Osteoblast (primary cell): Measurements from ENCODE around the gene NOXO1. TPM values are rescaled to one million over a fixed set of nuclear protein-coding genes. Genes with fewer than 3 reads are reported as not detected.

ENCODE experiments used
- DNase-seq: peaks from one replicate; pipeline ENCODE4 v3.0.0; 2011; ENCODE audit warnings: low spot score, mixed read lengths; ENCODE audit not compliant: insufficient read length; ENCODE audit errors: missing footprints
- H2AFZ ChIP-seq: 2 replicates; pipeline ENCODE4 v1.6.0; 2011; ENCODE audit warnings: mild to moderate bottlenecking, low read length
- H3K27ac ChIP-seq: 2 replicates; pipeline ENCODE4 v1.5.1; 2011; ENCODE audit warnings: mild to moderate bottlenecking, low read depth, low read length, moderate library complexity
- H3K27me3 ChIP-seq: 2 replicates; pipeline ENCODE4 v1.6.0; 2012; ENCODE audit warnings: mild to moderate bottlenecking, control low read depth, inconsistent platforms, low read length, moderate library complexity; ENCODE audit not compliant: insufficient read depth
- H3K36me3 ChIP-seq: 2 replicates; pipeline ENCODE4 v1.5.1; 2011; ENCODE audit warnings: mild to moderate bottlenecking, low read length, control low read depth, moderate library complexity; ENCODE audit not compliant: insufficient read depth
- H3K4me1 ChIP-seq: 2 replicates; pipeline ENCODE4 v1.5.1; 2011; ENCODE audit warnings: mild to moderate bottlenecking, low read length, control low read depth, moderate library complexity; ENCODE audit not compliant: insufficient read depth
- H3K4me2 ChIP-seq: 2 replicates; pipeline ENCODE4 v1.6.0; 2011; ENCODE audit warnings: mild to moderate bottlenecking, low read length; ENCODE audit not compliant: insufficient read depth
- H3K4me3 ChIP-seq: fragments of 200-600 bp; sonication (generic); 3 replicates; pipeline ENCODE4 v1.5.1; 2012; ENCODE audit warnings: mild to moderate bottlenecking, low read length, inconsistent platforms; ENCODE audit not compliant: insufficient read depth
- H3K79me2 ChIP-seq: 2 replicates; pipeline ENCODE4 v1.6.0; 2012; ENCODE audit warnings: mild to moderate bottlenecking, low read length, control low read depth, inconsistent platforms; ENCODE audit not compliant: insufficient read depth
- H3K9me3 ChIP-seq: 2 replicates; pipeline ENCODE4 v1.5.1; 2011; ENCODE audit warnings: low read depth, low read length, control low read depth
- H4K20me1 ChIP-seq: 2 replicates; pipeline ENCODE4 v1.6.0; 2012; ENCODE audit warnings: mild to moderate bottlenecking, low read length, control low read depth; ENCODE audit not compliant: insufficient read depth
- total RNA-seq: library from RNA; depleted of rRNA; stranded (reverse); fragments of >200 nt; gene quantifications from 2 replicates; pipeline ENCODE4 v1.2.3, GENCODE V29; 2012
- TF ChIP-seq, protein P1 (sequence below): IDR thresholded peaks from 2 replicates; pipeline ENCODE4 v1.5.1; 2011; ENCODE audit warnings: mild to moderate bottlenecking, low read depth, low read length, moderate library complexity; ENCODE audit errors: extremely low read depth

Gene NOXO1
- total RNA-seq, 1 donor, result under 0.01 TPM

DNA sequence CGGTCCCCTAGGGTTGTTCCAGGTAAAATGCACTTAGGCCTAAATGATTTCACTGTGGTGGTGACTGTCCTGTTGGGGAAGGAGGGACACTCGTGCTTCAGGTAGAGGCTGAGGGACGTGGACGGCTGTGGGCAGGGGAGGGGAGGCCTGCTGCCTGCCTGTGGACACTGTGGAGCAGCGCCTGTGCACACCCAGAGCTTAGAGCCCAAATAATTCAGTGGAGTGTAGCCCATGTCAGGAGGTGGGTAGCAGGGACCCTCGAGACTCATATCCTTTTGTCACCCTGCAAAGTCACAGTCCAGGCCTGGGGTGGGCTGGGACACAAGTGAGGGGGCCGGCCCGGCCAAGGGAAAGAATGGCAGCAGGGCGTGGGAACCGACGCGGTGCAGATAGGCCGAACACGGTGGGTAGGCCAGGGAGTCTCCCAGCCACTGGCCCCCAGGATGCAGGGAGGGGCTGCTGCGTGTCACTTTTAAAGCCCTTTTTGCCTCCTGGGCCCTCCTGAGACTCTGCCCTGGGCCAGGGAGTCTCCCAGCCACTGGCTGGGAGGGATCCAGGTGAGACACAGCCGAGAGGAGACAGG lies 44.7 kb upstream of the NOXO1 start:
- TF ChIP-seq, protein P1, sequence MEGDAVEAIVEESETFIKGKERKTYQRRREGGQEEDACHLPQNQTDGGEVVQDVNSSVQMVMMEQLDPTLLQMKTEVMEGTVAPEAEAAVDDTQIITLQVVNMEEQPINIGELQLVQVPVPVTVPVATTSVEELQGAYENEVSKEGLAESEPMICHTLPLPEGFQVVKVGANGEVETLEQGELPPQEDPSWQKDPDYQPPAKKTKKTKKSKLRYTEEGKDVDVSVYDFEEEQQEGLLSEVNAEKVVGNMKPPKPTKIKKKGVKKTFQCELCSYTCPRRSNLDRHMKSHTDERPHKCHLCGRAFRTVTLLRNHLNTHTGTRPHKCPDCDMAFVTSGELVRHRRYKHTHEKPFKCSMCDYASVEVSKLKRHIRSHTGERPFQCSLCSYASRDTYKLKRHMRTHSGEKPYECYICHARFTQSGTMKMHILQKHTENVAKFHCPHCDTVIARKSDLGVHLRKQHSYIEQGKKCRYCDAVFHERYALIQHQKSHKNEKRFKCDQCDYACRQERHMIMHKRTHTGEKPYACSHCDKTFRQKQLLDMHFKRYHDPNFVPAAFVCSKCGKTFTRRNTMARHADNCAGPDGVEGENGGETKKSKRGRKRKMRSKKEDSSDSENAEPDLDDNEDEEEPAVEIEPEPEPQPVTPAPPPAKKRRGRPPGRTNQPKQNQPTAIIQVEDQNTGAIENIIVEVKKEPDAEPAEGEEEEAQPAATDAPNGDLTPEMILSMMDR, result no peak
- Histone ChIP-seq H3K79me2 (peaks cover 15% of the 10 kb centered on the region), H3K27me3 (no peaks in the 10 kb centered on the region), H3K9me3 (no peaks in the 10 kb centered on the region), H3K4me2 (peak overlapping the region; percentile 73), H3K36me3 (no peaks in the 10 kb centered on the region), H4K20me1 (peaks cover 16% of the 10 kb centered on the region), H3K4me3 (peak overlapping the region; percentile 61), H3K27ac (no peak overlapping the region), H2AFZ (peak overlapping the region; percentile 20), H3K4me1 (peaks cover 18% of the 10 kb centered on the region)
- DNase-seq, result no peak

DNA sequence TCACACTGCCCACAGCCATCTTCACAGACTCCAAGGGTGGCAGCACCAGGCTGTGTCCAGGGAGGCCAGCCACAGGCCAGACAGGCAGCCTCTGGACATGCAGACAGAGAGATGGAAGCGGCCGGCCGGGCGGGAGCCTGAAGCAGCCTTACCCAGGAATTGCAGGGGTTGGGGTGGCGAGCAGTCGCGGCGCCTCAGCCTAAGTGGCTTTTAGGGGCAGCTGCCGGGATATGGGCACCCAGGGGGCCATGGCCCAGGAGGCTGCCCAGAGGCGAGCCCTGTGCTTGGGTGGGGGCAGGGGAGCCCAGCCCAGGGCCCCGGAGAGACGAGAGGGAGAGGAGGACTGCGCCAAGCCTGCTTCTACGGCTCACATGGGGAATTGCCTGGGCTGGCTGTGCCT lies 44.0 kb upstream of the NOXO1 start:
- Histone ChIP-seq H3K9me3 (no peaks in the 10 kb centered on the region), H3K79me2 (peaks cover 15% of the 10 kb centered on the region), H3K27me3 (peaks cover 6% of the 10 kb centered on the region), H3K36me3 (no peaks in the 10 kb centered on the region), H4K20me1 (peaks cover 16% of the 10 kb centered on the region), H3K27ac (no peak overlapping the region), H2AFZ (no peak overlapping the region), H3K4me2 (no peak overlapping the region), H3K4me3 (no peak overlapping the region), H3K4me1 (peaks cover 18% of the 10 kb centered on the region)
- DNase-seq, result no peak
- TF ChIP-seq, protein P1, result no peak

DNA sequence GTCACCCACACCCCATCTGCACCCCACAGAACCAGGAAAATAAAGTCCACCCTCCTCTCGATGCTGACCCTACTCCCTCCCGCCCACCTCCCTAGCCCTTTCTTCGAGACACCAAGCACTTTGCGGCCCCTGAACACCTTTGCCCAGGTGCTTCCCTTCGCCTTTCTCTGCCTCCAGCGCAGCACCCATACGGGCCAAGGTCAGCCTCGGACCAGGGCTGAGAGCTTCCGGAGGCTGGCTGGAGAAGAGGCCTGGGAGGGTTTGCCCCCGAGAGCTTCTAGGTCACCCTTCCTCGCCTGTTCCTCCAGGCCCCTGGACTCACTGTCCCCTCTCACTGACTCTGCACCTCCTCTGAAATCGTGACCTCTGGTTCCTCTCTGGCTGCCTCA lies 42.8 kb upstream of the NOXO1 start:
- peaks cover 15% of the 10 kb centered on the region for H3K79me2 ChIP-seq
- no peak overlapping the region for H3K27ac ChIP-seq
- H4K20me1 ChIP-seq, result peaks cover 16% of the 10 kb centered on the region
- TF ChIP-seq, protein P1, result no peak
- DNase-seq, result no peak
- no peaks in the 10 kb centered on the region for H3K9me3 ChIP-seq
- peaks cover 18% of the 10 kb centered on the region for H3K4me1 ChIP-seq
- no peak overlapping the region for H2AFZ ChIP-seq
- H3K36me3 ChIP-seq, result no peaks in the 10 kb centered on the region
- peaks cover 15% of the 10 kb centered on the region for H3K27me3 ChIP-seq
- no peak overlapping the region for H3K4me3 ChIP-seq
- no peak overlapping the region for H3K4me2 ChIP-seq

DNA sequence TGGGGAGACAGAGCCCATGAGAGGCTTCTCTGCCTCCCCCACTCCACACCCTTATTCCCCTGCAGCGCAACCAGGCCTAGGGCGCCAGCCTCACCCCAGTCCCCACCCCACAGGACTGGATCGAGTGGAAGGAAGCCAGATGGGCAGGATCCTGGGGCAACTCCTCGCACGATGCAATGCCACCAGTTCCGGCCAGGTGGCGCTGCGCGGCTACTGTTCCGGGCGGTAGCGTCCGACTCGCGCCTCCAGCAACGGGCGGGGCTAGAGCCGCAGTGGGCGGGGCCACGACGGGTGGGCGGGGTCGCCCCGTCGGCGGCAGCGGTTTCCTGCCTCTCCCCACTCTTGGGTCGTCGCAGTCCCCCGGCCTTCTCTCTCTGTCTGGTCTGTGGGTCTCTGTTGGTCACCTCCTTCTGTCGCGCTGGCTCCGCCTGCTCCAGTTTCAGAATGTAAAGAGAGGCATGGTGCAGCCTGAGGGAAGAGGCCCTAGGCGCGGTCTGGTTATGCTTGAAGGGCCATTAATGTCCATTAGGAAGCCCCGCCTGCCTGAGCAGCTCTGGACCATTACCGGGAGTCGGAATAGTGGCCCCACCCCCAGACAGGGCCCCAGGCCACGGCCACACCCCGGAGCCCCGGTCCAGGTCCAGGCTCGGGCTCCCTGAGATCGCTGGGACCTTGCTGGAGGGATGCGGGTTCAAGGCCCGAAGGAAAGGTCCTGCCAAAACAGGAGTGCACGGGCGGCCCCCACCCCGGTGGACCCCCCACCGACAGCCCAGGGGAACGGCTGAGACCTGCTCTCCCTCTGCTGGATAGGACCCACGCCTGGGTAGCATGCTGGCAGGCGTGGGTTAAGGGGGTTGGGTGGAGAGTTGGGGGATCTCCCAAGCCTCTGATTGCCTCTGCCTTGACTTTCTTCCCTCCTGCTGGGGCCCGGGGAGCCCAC lies 42.1 kb upstream of the NOXO1 start:
- Histone ChIP-seq H3K4me1 (peaks cover 15% of the 10 kb centered on the region), H3K9me3 (no peaks in the 10 kb centered on the region), H4K20me1 (peaks cover 11% of the 10 kb centered on the region), H3K4me3 (peak overlapping the region; percentile 70), H3K27me3 (peaks cover 19% of the 10 kb centered on the region), H3K27ac (no peak overlapping the region), H3K79me2 (peaks cover 12% of the 10 kb centered on the region), H3K36me3 (no peaks in the 10 kb centered on the region), H3K4me2 (peak overlapping the region; percentile 91), H2AFZ (peak overlapping the region; percentile 97)
- DNase-seq, result peak; percentile 100
- TF ChIP-seq, protein P1, result peak; percentile 82
